GM19240 (cell line): Measurements from ENCODE around the gene TCF25.
"Not testable (repeated sequence)": the region's sequence is repeated elsewhere in the genome, so short reads cannot be mapped to it uniquely, and the experiment has no call there.

Experiments used
- DNase-seq: peaks from one replicate; pipeline ENCODE4 v3.0.0; 2011; ENCODE audit warnings: low spot score; ENCODE audit not compliant: insufficient read length

The TCF25 gene

GRCh38 chr16:89879123-89879522 is 5.7 kb downstream of the TCF25 start:
- DNase-seq: not testable (repeated sequence)

DNA sequence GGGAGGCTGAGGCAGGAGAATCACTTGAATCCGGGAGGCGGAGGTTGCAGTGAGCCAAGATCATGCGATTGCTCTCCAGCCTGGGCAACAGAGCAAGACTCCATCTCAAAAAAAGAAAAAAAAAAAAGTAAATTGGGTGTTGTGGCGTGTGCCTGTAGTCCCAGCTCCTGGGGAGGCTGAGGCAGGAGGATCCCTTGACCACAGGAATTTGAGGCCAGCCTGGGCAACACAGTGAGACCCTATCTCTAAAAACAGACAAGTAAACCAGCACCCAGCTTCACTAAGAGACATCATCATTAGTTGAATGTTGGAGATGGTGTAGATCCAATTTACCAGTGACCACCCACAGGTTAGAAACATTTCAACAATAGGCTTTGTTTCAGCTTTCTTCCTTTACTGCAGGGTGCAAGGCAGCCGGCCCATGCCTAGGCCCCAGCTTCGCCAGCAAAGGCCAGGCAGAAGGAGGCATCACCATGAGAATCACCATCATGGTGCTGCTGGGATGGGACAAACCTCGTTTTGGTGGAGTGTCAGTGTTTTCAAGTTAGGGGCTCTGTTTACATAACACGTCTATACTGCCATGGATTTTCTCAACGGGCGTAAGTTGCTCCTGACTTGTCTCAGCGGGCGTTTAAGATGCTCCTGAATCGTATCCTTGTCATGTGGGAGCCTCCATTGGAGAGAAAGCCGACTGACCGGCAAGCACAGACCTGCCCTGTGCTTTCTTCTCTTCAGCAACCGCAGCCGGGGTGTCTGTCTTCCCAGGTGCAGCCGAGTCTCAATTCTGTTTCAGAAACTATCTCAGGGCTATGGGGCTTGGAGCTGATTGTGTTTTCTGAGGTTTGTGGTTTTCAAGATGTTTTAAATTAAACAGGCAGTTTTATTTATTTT is 7.3 kb downstream of the TCF25 start:
- no peak for DNase-seq

- no peak for DNase-seq
These were observed 8.0 kb downstream of the TCF25 start for GRCh38 chr16:89881368-89881730.

DNA sequence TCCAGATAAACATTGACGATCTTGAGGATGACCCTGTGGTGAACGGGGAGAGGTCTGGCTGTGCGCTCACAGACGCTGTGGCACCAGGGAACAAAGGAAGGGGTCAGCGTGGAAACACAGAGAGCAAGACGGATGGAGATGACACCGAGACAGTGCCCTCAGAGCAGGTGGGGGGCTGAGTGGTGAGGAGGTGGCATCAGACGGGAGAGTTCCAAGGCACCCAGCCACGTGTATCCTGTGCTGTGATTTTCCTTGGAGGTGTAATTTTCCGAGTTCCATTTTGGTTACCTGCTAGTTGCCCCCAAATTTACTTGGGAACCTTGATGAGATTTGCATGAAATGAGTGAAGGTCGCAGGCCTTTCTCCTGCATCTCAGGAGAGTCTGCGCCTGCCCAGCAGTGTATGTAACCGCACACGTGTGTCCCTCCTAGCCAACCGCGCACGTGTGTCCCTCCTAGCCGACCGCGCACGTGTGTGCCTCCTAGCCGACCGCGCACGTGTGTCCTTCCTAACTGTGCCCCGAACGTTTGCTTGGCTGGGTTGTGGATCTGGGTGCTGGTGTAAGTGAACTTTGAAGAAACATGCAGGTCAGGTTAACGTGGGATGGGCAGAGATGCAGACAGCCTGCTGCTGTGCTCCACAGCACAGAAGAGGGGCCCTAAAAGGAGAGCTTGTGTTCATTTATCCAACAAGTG is 10.1 kb downstream of the TCF25 start:
- DNase-seq: no peak

GRCh38 chr16:89884041-89884421 is 10.6 kb downstream of the TCF25 start:
- no peak for DNase-seq

DNA sequence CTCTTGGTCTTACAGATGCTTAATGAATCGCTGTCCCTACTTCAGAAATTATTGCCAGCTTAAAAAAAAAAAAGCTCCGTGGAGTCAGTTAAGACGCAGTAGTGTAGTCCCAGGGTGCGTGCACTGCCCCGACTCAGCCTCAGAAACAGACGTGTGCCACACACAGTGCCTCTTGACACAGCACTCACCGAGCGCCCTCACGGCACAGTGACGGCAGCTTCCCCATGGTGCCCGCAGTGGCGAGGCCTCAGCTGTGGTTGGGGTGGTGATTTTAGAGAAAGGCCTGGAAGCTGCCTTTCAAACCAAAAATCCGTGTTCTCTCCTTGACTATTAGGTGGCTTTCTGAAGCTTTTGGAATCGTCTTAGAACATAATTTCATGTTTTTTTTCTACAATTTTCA is 13.9 kb downstream of the TCF25 start:
- DNase-seq: no peak

GRCh38 chr16:89890200-89890599 is 16.8 kb downstream of the TCF25 start:
- no peak for DNase-seq

DNA sequence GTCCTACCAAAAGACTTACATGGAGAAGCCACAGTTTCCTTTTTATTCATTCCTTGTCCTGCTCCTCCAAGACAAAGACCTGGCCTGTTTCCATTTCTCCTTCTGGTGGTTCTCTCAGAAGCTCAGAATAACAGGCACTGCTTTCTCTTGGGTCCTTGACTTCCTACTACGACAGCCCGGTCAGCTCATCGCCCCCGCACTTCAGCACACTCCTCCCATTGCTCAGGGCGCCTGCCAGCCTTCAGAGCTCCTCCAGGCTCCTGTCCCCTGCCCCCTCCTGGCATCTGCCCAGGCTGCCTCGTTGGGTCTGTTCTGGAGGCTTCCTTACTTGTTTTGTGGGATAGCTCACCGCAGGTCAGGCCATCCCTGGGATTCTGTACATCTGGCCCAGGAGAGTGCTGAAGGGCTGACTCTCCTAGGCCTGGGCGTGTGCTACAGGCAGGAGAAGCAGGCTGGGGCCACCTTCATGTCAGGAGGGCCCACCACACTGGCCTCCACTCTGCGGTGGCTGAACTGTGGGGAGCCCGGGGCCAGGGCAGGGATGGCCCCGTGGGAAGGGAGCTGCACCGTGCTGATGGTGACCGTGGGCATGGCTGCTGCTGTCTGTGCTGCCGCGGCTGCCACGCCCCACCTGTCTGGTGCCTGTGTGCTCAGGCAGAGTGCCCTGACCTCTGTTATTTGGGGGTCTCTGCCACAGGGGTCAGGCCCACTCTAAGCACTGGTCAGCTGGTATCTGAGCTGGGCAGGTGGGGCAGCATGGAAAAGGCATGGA is 17.7 kb downstream of the TCF25 start:
- DNase-seq: no peak

- DNase-seq: no peak
These were observed 18.8 kb downstream of the TCF25 start for GRCh38 chr16:89892055-89892630.

- no peak for DNase-seq
These were observed 19.2 kb downstream of the TCF25 start for GRCh38 chr16:89892635-89893034.

- no peak for DNase-seq
These were observed 20.5 kb downstream of the TCF25 start for GRCh38 chr16:89893642-89894548.

- DNase-seq: no peak
These were observed 22.3 kb downstream of the TCF25 start for GRCh38 chr16:89895482-89896250.

- DNase-seq: no peak
These were observed 23.8 kb downstream of the TCF25 start for GRCh38 chr16:89897204-89897603.

DNA sequence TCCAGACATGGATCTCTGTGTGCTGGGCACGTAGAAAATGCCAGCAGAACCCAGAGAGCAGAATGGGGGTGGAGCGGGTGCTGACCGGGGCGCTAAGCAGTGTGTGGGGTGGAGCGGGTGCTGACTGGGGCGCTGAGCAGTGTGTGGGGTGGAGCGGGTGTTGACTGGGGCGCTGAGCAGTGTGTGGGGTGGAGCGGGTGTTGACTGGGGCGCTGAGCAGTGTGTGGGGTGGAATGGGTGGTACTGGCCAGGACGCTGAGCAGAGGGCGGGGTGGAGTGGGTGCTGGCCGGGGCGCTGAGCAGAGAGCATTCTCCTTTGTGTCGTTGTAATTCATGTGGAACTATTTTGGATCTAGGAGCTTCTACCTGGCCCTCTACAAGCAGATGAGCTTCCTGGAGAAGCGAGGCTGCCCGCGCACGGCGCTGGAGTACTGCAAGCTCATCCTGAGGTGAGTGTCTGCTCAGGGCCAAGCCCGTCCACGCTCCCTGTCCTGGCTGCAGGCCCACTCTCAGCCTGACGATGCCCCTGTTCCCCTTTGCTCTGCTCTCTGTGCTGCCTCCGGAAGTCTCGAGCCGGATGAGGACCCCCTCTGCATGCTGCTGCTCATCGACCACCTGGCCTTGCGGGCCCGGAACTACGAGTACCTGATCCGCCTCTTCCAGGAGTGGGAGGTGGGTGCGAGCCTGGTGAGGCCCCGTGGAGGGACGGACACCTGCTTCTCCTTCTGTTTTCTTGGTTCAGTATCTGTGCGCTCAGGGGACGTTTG is 25.0 kb downstream of the TCF25 start:
- no peak for DNase-seq

DNA sequence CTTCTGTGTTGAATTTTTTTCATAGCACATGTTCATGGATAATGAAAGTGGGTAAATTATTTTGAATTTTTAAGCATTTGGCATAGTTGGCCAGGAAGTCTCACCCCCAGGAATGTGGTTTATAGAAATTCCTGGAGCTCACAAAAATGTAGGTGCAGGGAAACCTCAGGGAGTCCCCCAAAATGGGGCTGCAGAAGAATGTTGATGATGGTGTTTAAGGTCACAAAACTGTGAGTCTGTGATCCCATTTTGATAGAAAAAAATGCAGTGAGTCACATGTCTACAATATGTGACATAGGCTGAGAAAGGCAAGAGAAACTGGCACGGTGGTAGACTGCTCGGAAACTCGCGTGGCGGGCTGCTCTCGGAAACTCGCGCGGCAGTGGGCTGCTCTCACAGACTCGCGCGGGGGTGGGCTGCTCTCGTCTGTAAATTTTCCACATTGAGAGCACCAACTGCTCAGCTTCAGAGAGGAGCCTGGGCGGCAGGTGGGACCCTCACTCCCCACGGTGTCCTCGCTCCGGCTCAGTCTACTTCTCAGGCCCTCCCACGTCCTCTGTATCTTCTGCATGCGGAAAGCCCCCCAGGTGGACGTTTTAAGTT is 26.6 kb downstream of the TCF25 start:
- no peak for DNase-seq

- DNase-seq: no peak
These were observed 27.5 kb downstream of the TCF25 start for GRCh38 chr16:89900885-89901284.

DNA sequence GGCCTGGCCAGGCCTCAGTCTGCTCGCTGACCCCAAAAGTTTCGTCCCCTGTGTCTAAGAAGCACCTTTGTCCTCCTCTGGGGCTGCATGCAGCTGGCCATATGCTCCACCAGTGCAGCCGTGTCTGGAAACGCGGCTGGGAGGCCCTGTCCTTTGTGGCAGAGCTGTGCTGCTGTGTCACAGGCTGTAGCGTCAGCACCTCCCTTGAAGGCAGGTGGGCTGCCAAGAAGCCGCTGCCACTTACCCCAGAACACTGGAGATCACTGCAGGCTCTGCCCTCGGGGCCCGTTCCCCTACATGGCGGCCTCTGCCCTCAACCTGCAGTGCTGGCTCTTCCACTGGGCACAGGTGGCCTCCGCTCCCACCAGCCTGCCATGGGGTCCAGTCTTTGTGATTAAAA is 29.6 kb downstream of the TCF25 start:
- no peak for DNase-seq

DNA sequence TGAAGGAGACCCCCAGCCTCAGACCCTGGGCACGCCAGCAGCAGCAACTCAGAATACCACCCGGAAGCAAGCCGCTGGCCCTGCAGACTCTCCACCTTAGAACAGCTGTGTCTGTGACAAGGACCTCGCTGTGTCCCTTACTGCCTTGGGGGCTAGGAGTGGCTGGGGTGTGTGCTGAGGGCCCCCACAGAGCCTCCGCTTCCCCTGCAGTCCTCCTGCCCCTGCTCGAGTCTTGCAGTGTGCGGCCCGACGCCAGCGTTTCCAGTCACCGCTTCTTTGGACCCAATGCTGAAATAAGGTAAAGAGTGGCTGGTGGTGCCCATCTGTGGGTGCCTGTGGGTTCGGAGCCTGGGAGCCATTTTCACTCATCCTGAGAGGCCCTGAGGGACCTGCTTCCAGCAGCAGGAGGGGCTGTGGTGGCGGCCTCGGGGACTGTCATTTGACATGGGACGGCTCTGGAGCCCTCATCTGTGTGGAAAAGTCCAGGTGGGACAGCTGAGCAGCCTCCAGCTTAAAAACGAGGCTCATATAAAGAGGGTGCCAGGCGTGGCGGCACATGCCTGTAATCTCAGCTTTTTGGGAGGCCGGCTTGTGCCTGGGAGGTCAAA is 30.6 kb downstream of the TCF25 start:
- no peak for DNase-seq
